ENCODE results near the gene CAMK1D. TPM values are rescaled to one million over a fixed set of nuclear protein-coding genes. Genes with fewer than 3 reads are reported as not detected.

CAMK1D gene
- total RNA-seq, 1 experiment from 2014 or later = 6.3 TPM

- H2AK5ac ChIP-seq (ENCODE audit: insufficient read length, low read length) = no peak overlapping the region
- no peak overlapping the region for H3K18ac ChIP-seq (ENCODE audit: insufficient read length, low read depth, low read length)
- H4K8ac ChIP-seq (replicated peaks; ENCODE audit: insufficient read length, low read depth, low read length) = no peak overlapping the region
- no peak overlapping the region for H3K4ac ChIP-seq (ENCODE audit: low read depth, low read length)
- H4K20me1 ChIP-seq (ENCODE audit: control insufficient read depth, insufficient read depth, insufficient read length) = no peaks in the 10 kb centered on the region
- no CpG with 5 or more reads among the region's 5 CpGs for WGBS (ENCODE audit: extremely low coverage, insufficient read length, low lambda C conversion rate)
- no peak overlapping the region for H2BK20ac ChIP-seq (ENCODE audit: low read depth, low read length, poor library complexity, severe bottlenecking)
- no peak overlapping the region for H4K91ac ChIP-seq (ENCODE audit: insufficient read length, low read depth, low read length)
- no peak overlapping the region for H2BK5ac ChIP-seq (ENCODE audit: insufficient read length, low read length)
- H3K9ac ChIP-seq (ENCODE audit: extremely low read depth, insufficient read length, low read length) = no peak overlapping the region
- no peak for TF ChIP-seq CTCF (conservative IDR thresholded peaks at IDR 0.05)
- H3K79me1 ChIP-seq (ENCODE audit: insufficient read depth, low read depth, low read length, poor library complexity, severe bottlenecking) = no peaks in the 10 kb centered on the region
- H3K23ac ChIP-seq (ENCODE audit: insufficient read length, low read depth, low read length) = no peak overlapping the region
- no peak overlapping the region for H3K27ac ChIP-seq (ENCODE audit: insufficient read length, low read depth, low read length)
- no peak overlapping the region for H3K14ac ChIP-seq (ENCODE audit: insufficient read depth, low read length)
- no peaks in the 10 kb centered on the region for H3K79me2 ChIP-seq (ENCODE audit: insufficient read depth, low read length)
- no peak overlapping the region for H3K4me3 Mint-ChIP-seq
- H3K27me3 ChIP-seq (ENCODE audit: insufficient read depth, low read length) = no peaks in the 10 kb centered on the region
- H3T11ph ChIP-seq (ENCODE audit: low read length) = no peak overlapping the region
- no peak overlapping the region for H2AFZ ChIP-seq (ENCODE audit: low read length)
- H3K9me3 Mint-ChIP-seq = peaks cover 24 to 32% of the 10 kb centered on the region in 2 experiments
- H4K5ac ChIP-seq (ENCODE audit: insufficient read length, low read depth, low read length) = no peak overlapping the region
- H3K4me1 Mint-ChIP-seq = no peaks in the 10 kb centered on the region
- H2BK15ac ChIP-seq (ENCODE audit: low read depth, low read length) = no peak overlapping the region
- H2BK12ac ChIP-seq (ENCODE audit: insufficient read length, low read depth, low read length) = no peak overlapping the region
- H3K4me2 ChIP-seq (ENCODE audit: insufficient read depth, insufficient read length, low read length) = no peak overlapping the region
- H2BK120ac ChIP-seq (ENCODE audit: low read depth, low read length, poor library complexity, severe bottlenecking) = no peak overlapping the region
- no peak overlapping the region for H3K56ac ChIP-seq (ENCODE audit: insufficient read length, low read depth, low read length)
- H3K36me3 Mint-ChIP-seq (ENCODE audit: insufficient read depth in 1 of 3, low read depth in 3 of 3) = peaks cover 2 to 20% (median 10%) of the 10 kb centered on the region in 3 experiments; a peak in 6 of 7 replicates
- H3K23me2 ChIP-seq (ENCODE audit: insufficient read length, low read depth, low read length, poor library complexity, severe bottlenecking) = no peaks in the 10 kb centered on the region
- no peaks in the 10 kb centered on the region; the same call in 1 of the 2 replicates for H3K27me3 Mint-ChIP-seq (ENCODE audit: low read depth)
- H3K9me3 ChIP-seq (ENCODE audit: control insufficient read depth, low read depth, low read length) = no peaks in the 10 kb centered on the region
- H3K27ac Mint-ChIP-seq = no peak overlapping the region
- no peak for DNase-seq
- H3K4me1 ChIP-seq (ENCODE audit: insufficient read depth, low read length) = no peaks in the 10 kb centered on the region
These were observed 177.0 kb downstream of the CAMK1D start for GRCh38 chr10:12526311-12526710.

Measured in H9 (cell line).